Keratinocyte (primary cell): ENCODE data around the gene SLC37A1.

Experiments
- EZH2 ChIP-seq: IDR thresholded peaks from one replicate; pipeline ENCODE4 v1.6.1; 2012; ENCODE audit warnings: inconsistent platforms, mild to moderate bottlenecking, low read length, moderate library complexity
- TF ChIP-seq, protein P1 (sequence below), 3 experiments: IDR thresholded peaks in 1 of 3; conservative IDR thresholded peaks in 1 of 3; optimal IDR thresholded peaks in 1 of 3; 2 replicates in 2 of 3; 3 replicates in 1 of 3; pipeline versions ENCODE3 to v1.5.1; 2011; ENCODE audit warnings: low read length in 3 of 3, mild to moderate bottlenecking in 3 of 3, moderate library complexity in 2 of 3, control low read depth in 1 of 3, inconsistent platforms in 1 of 3; ENCODE audit not compliant: insufficient read depth in 2 of 3; ENCODE audit errors: extremely low read depth in 1 of 3

DNA sequence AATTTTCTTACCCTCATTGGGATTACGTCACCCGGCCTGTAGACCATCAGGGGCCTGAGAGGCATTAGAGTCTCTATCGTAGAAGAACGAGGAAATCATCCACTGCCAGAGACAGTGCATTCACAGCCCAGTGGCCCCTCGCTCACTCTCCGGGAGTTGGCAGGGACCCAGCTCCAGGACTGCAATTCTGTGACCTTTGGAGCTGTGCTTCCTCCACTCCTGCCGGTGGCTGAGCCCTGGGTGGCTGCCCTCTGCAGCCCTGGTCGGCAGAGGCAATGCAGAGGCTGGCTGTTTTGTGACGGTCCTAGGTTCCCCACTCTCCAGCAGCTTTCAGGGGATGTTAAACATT lies 12.7 kb downstream of the SLC37A1 start:
- TF ChIP-seq, protein P1, sequence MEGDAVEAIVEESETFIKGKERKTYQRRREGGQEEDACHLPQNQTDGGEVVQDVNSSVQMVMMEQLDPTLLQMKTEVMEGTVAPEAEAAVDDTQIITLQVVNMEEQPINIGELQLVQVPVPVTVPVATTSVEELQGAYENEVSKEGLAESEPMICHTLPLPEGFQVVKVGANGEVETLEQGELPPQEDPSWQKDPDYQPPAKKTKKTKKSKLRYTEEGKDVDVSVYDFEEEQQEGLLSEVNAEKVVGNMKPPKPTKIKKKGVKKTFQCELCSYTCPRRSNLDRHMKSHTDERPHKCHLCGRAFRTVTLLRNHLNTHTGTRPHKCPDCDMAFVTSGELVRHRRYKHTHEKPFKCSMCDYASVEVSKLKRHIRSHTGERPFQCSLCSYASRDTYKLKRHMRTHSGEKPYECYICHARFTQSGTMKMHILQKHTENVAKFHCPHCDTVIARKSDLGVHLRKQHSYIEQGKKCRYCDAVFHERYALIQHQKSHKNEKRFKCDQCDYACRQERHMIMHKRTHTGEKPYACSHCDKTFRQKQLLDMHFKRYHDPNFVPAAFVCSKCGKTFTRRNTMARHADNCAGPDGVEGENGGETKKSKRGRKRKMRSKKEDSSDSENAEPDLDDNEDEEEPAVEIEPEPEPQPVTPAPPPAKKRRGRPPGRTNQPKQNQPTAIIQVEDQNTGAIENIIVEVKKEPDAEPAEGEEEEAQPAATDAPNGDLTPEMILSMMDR (optimal IDR thresholded peaks at IDR 0.05 in 1 of 3, IDR thresholded peaks at IDR 0.05 in 1 of 3, conservative IDR thresholded peaks at IDR 0.05 in 1 of 3; ENCODE audit: extremely low read depth in 1 of 3, insufficient read depth in 2 of 3, low read length in 3 of 3), result no peak
- TF ChIP-seq EZH2, result no peak
